Tibial nerve (tissue), 4 donors: ENCODE measurements around the gene TRIM40.

ENCODE experiments used
- CTCF ChIP-seq, 5 experiments: fragments of 200-600 bp in 3 of 5; fragments of 450-650 bp in 2 of 5; sonication (generic) in 3 of 5; IDR thresholded peaks; one replicate each; pipeline ENCODE4 v1.5.1; 2016 to 2019; ENCODE audit warnings: antibody characterized with exemption in 5 of 5, mild to moderate bottlenecking in 3 of 5, moderate library complexity in 2 of 5
- EP300 ChIP-seq, 2 donors: sonication (generic); formaldehyde crosslinking; IDR thresholded peaks; one replicate each; pipeline ENCODE4 v1.6.1; 2017; ENCODE audit warnings: antibody characterized with exemption in 2 of 2, mild to moderate bottlenecking in 1 of 2

GRCh38 chr6:30154061-30154460, 18.1 kb downstream of the TRIM40 start:
- TF ChIP-seq EP300 (IDR thresholded peaks at IDR 0.05) (no peak), CTCF (IDR thresholded peaks at IDR 0.05) (no peak)
